GM12875 (cell line): Measurements from ENCODE around the gene GALNT16.
A peak's percentile ranks its signal among the peaks of the same experiment; 100 is the strongest.

Source experiments
- H3K4me3 ChIP-seq: one replicate; pipeline ENCODE4 v1.5.1; 2011; ENCODE audit warnings: low read depth, low read length, control low read depth
- TF ChIP-seq, protein P1 (sequence below): IDR thresholded peaks from 2 replicates; pipeline ENCODE4 v1.5.1; 2011; ENCODE audit warnings: low read depth, mild to moderate bottlenecking, control low read depth, inconsistent platforms, low read length, moderate library complexity, borderline replicate concordance; ENCODE audit not compliant: insufficient read depth

GALNT16 gene

GRCh38 chr14:69318241-69318640 is 58.3 kb downstream of the GALNT16 start:
- H3K4me3 ChIP-seq, result no peak overlapping the region
- TF ChIP-seq, protein P1, sequence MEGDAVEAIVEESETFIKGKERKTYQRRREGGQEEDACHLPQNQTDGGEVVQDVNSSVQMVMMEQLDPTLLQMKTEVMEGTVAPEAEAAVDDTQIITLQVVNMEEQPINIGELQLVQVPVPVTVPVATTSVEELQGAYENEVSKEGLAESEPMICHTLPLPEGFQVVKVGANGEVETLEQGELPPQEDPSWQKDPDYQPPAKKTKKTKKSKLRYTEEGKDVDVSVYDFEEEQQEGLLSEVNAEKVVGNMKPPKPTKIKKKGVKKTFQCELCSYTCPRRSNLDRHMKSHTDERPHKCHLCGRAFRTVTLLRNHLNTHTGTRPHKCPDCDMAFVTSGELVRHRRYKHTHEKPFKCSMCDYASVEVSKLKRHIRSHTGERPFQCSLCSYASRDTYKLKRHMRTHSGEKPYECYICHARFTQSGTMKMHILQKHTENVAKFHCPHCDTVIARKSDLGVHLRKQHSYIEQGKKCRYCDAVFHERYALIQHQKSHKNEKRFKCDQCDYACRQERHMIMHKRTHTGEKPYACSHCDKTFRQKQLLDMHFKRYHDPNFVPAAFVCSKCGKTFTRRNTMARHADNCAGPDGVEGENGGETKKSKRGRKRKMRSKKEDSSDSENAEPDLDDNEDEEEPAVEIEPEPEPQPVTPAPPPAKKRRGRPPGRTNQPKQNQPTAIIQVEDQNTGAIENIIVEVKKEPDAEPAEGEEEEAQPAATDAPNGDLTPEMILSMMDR, result peak; percentile 9; the same call in 1 of the 2 replicates

GRCh38 chr14:69318901-69319475 is 59.0 kb downstream of the GALNT16 start:
- TF ChIP-seq, protein P1, result no peak
- H3K4me3 ChIP-seq, result no peak overlapping the region

DNA sequence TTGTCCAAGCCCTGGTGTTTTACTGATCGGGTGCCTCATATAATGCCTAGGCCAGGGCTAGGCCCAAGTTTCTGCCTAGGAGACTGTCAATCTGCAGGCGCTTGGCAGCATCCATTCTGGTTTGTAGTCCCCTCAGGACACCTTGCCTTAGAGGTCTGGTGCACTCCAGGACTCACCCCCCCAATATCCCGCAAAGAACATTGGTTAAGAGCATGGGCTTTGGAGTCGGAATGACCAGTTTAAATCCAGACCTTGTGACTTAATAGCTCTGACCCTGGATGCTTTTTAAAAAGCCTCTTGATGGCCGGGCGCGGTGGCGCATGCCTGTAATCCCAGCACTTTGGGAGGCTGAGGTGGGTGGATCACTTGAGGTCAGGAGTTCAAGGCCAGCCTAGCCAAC is 60.0 kb downstream of the GALNT16 start:
- TF ChIP-seq, protein P1, result no peak
- H3K4me3 ChIP-seq, result no peak overlapping the region

GRCh38 chr14:69320581-69321365 is 60.8 kb downstream of the GALNT16 start:
- TF ChIP-seq, protein P1, result no peak
- no peak overlapping the region for H3K4me3 ChIP-seq

DNA sequence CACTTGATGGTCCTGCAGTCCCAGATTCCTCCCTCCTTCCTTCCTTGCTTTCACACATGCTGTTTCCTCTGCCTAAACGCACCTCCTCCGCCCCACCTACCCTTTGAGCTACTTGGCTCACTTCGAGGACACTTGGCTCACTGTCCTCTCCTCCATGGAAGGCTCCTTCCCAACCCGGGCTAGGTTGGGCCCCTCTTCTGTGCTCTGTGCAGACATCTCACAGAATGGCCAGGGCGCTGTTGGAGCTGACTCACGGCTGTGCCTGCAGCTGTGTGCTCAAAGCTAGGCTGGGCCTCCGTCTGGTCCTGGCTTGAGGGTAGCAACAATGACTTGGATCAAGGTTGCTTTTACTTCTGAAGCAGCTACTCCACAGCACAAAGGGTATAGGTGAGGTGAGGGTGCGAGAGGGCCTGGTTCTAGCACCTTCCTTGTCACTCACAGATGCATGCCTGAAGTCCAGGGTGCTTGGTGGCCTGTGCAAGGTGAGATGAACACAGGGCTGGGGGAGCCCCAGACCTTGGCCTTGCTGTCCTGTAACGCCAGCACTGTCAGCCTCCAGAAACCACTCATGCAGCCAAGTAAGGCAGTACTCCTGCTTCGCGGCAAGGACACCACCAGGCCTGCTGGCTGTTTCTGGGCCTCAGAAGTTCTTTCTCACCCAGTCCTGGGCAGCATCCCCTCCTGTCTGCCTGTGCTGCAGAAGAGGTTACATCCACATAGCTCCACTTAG is 61.8 kb downstream of the GALNT16 start:
- TF ChIP-seq, protein P1, result no peak
- H3K4me3 ChIP-seq, result no peak overlapping the region

DNA sequence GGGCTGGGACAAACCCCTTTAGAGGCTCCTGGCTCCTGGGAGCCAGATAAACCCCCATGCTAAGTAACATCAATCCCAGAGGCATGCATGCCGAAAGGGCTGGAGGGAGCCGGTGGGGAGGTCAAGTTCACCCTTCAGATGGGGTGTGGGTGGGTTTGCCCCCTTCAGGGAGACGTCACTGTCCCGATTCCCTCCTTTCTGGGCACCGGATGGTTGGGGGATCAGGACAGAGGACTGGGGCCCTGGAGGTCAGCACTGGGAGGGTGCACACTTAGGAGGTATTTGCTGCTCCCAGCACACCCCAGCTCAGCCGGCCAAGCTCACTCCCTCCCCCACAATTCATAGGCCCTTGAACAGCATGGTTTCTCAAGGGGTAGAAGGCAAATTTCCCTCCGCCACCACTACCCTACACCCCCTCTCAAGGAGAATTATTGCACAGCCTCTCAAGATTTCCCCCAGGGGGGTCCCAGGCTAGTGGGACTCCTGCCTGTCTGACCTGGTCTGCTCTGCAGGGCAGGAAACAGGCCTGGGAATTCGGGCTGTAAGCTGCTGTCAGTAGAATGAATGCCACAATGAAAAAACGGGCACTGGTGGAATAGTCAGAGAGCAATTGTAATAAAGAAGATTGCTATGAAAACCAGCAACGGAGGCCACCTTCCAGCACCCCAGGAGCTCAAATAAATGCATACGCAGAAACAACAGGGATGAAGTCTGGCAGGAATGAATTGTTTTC is 63.5 kb downstream of the GALNT16 start:
- H3K4me3 ChIP-seq, result no peak overlapping the region
- TF ChIP-seq, protein P1, result no peak
